ENCODE results near the gene CNTROB.

Gene CNTROB

DNA sequence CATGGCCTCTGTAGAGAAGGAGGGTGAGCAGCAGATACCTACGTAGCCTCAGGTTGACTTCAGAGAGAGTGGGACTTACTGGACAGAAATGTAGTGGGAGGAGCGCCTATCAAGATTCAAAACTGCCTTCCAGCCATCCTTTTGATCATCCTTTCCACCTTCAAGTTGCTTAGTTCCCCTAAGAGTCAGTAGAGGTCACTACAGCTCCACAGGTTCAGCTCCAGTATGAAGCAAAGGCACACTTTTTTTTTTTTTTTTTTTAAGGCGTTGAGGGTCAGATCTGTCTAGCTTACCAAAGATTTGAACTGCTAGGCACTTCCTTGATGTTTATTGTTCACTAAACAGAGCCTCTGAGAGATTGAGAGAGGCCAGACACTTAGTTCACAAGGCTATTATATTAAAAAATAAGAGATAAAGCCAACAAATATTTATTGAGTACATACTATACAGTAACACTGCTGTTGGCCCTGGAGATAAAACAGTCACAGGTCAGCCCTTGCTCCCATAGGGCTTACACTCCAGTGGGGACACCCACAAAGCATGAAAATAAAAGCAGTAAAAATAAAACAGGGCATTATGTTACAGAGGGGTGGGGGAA lies 19.0 kb upstream of the CNTROB start:
- ChIA-PET POLR2A (interaction anchor here (1.1 to 2.4 kb wide), 2 partner anchors 19 to 71 kb away, joined by 4 to 9 read pairs; partner anchors contain the start of genes CNTROB and TRAPPC1), CTCF (interaction anchor here (0.6 to 1.2 kb wide), 7 partner anchors 31 to 413 kb away, joined by 3 to 4 read pairs (median 3); no protein-coding TSS in a partner anchor)
- DNase-seq (ENCODE audit: extremely low spot score) = peak; percentile 64
- no peak for TF ChIP-seq HDGF (IDR thresholded peaks at IDR 0.05; ENCODE audit: borderline replicate concordance)
- TF ChIP-seq ZNF384 (IDR thresholded peaks at IDR 0.05) = peak; percentile 100
- no peak for TF ChIP-seq SP1 (IDR thresholded peaks at IDR 0.05)

DNA sequence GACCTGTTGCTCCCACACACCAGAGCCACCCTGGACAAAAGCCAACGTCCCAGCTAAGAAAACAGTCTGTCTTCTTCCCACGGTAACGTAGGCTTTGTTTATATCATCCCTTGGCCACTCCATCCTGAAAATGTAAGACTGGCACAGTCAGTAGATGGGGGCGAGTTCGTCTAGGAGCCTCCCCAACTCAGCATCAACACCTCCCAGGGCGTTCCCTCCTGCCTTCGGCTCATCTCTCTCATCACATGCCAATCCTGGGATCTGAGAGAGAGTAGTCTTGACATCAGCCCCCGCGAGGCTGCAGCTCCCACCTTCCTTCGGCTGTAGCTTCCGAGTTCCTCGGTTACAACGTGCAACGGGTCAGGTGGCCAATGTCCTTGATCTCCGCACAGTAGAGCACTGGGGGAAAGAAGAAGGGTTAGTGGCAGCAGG lies 16.8 kb upstream of the CNTROB start:
- CTCF ChIA-PET = interaction anchor here (2.3 to 2.8 kb wide), 2 partner anchors 75 to 142 kb away, joined by 7 to 14 read pairs; no protein-coding TSS in a partner anchor

DNA sequence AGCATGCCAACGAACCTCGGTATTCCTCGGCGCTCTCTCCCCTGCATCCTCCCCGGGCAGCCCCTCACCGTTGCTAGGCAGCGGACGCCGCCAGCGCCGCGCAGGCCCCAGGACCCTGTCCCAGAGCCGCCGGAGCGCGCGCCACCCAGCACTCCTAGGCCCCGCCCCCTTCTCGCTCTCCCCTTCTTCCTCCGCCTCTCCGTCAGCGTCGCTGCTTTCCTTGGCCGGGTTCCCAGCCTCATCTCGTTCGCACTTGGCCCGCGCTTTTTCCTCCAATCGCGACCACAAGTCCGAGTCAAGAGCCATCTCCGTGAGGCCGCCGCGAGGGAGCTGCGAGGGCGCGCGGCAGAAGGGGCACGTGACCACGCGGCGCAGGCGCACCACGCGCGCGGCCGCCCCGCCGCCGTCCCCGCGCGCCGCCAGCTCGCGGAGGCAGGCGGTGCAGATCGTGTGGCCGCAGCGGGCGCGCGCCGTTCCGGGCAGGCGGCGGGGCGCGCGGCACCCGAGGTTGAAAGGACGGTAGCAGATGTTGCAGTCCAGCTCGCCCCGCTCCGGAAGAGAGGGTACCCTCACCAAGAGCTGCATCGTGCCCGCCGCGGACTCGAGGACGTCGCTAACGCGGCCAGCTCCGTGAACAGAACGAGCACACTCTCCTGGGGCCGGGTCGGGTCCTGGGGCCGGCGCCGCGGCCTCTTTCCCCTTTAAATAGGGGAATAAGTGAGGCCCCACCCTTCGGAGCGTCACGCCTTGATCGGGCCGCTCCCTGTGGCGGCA lies 16.2 kb upstream of the CNTROB start, which contains the start of gene RNF227:
Gene RNF227, minus strand, starts transcription at position 679 of the 774 bp plus-strand sequence. Its CDS starts 94 bp downstream, at position 585.
- ChIA-PET POLR2A (interaction anchor here (0.7 to 6.0 kb wide), 22 partner anchors 9 to 295 kb away, joined by 3 to 69 read pairs (median 4); partner anchors contain the start of genes AURKB, CNTROB, KDM6B and NAA38), CTCF (interaction anchor here (1.1 to 2.8 kb wide), 3 partner anchors 74 to 142 kb away, joined by 3 to 14 read pairs (median 7); no protein-coding TSS in a partner anchor)
- DNase-seq (ENCODE audit: extremely low spot score) = peak; percentile 83
- peak; percentile 64; the same call in 1 of the 2 replicates for TF ChIP-seq FOXM1 (IDR thresholded peaks at IDR 0.05; ENCODE audit: borderline replicate concordance)
- TF ChIP-seq HDGF (IDR thresholded peaks at IDR 0.05; ENCODE audit: borderline replicate concordance) = no peak
- no peak for TF ChIP-seq SP1 (IDR thresholded peaks at IDR 0.05)
- TF ChIP-seq, protein P1, sequence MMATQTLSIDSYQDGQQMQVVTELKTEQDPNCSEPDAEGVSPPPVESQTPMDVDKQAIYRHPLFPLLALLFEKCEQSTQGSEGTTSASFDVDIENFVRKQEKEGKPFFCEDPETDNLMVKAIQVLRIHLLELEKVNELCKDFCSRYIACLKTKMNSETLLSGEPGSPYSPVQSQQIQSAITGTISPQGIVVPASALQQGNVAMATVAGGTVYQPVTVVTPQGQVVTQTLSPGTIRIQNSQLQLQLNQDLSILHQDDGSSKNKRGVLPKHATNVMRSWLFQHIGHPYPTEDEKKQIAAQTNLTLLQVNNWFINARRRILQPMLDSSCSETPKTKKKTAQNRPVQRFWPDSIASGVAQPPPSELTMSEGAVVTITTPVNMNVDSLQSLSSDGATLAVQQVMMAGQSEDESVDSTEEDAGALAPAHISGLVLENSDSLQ (IDR thresholded peaks at IDR 0.05) = no peak
- no peak for TF ChIP-seq BHLHE40 (IDR thresholded peaks at IDR 0.05; ENCODE audit: borderline replicate concordance)
- TF ChIP-seq LEF1 (IDR thresholded peaks at IDR 0.05; ENCODE audit: borderline replicate concordance) = no peak
- TF ChIP-seq SUZ12 (IDR thresholded peaks at IDR 0.05) = no peak
- TF ChIP-seq FOXK2 (IDR thresholded peaks at IDR 0.05) = no peak
- no peak for TF ChIP-seq FOXA1 (IDR thresholded peaks at IDR 0.05)
- TF ChIP-seq ARNT (IDR thresholded peaks at IDR 0.05) = no peak
- no peak for TF ChIP-seq NFRKB (IDR thresholded peaks at IDR 0.05)
- TF ChIP-seq L3MBTL2 (conservative IDR thresholded peaks at IDR 0.05) = peak; percentile 98
- TF ChIP-seq CTBP1 (IDR thresholded peaks at IDR 0.05; ENCODE audit: borderline replicate concordance) = no peak
- TF ChIP-seq ELF4 (IDR thresholded peaks at IDR 0.05) = no peak
- TF ChIP-seq ZNF384 (IDR thresholded peaks at IDR 0.05) = no peak
- no peak for TF ChIP-seq TARDBP (IDR thresholded peaks at IDR 0.05)

More for the DNA sequence above, 16.8 kb upstream of the CNTROB start:
- POLR2A ChIA-PET = interaction anchor here (0.7 to 6.0 kb wide), 15 partner anchors 8 to 295 kb away, joined by 3 to 69 read pairs (median 4); partner anchors contain the start of genes AURKB, CNTROB, KDM6B and TRAPPC1
- no peak for TF ChIP-seq ARNT (IDR thresholded peaks at IDR 0.05)
- peak; percentile 10; the same call in 1 of the 2 replicates for TF ChIP-seq ZNF384 (IDR thresholded peaks at IDR 0.05)
- DNase-seq (ENCODE audit: extremely low spot score) = no peak

DNA sequence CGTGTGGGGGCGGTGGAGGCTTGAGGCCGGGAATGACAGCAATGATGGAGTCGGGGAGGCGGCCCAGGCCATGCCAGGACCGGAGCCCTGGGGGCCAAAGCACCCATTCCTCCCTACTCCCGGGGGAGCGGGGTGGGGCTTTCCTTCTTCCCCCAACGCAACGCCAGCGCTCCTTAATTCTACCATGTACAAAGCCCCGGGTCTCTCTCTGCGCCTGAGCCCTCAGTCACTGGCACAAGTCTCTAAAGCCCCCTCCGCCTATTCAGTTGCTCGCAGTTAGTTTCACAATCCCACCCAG lies 15.7 kb upstream of the CNTROB start:
- TF ChIP-seq SUZ12 (IDR thresholded peaks at IDR 0.05) = no peak
- POLR2A ChIA-PET = interaction anchor here (0.7 to 6.0 kb wide), 20 partner anchors 9 to 99 kb away, joined by 3 to 69 read pairs (median 4); partner anchors contain the start of genes CNTROB, KDM6B, NAA38 and TRAPPC1
- CTCF ChIA-PET = interaction anchor here (1.1 to 2.8 kb wide), 3 partner anchors 74 to 141 kb away, joined by 3 to 14 read pairs (median 7); no protein-coding TSS in a partner anchor
- no peak for DNase-seq (ENCODE audit: extremely low spot score)

DNA sequence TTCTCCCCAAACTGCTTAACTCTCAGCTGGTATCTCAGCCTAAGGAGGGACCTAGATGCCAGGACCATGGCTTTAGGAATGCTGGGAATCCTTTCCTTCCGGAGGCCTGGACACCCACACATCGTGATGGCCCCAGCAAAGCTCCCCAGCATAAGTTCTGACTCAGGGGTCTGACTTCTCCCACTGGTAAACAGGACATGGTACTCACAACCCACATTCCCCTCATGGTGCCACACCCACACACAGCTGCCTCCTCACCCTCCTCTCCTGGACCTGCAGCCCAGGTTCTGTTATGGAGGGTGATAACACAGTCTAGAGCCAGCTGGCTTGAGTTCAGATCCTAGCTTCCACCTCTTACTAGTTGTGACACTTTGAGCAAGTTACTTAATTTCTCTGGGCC lies 15.2 kb upstream of the CNTROB start:
- TF ChIP-seq LEF1 (IDR thresholded peaks at IDR 0.05; ENCODE audit: borderline replicate concordance) (no peak), CTBP1 (IDR thresholded peaks at IDR 0.05; ENCODE audit: borderline replicate concordance) (no peak), NFRKB (IDR thresholded peaks at IDR 0.05) (no peak), SP1 (IDR thresholded peaks at IDR 0.05) (no peak), ELF4 (IDR thresholded peaks at IDR 0.05) (no peak), L3MBTL2 (conservative IDR thresholded peaks at IDR 0.05) (no peak), BHLHE40 (IDR thresholded peaks at IDR 0.05; ENCODE audit: borderline replicate concordance) (no peak), TARDBP (IDR thresholded peaks at IDR 0.05) (no peak), HDGF (IDR thresholded peaks at IDR 0.05; ENCODE audit: borderline replicate concordance) (no peak), FOXK2 (IDR thresholded peaks at IDR 0.05) (no peak)
- TF ChIP-seq, protein P1 (IDR thresholded peaks at IDR 0.05) = no peak
- ChIA-PET POLR2A (interaction anchor here (1.1 to 6.0 kb wide), 7 partner anchors 8 to 68 kb away, joined by 3 to 69 read pairs (median 4); partner anchors contain the start of genes CNTROB and TRAPPC1), CTCF (interaction anchor here (1.0 to 2.8 kb wide), 4 partner anchors 66 to 141 kb away, joined by 3 to 14 read pairs (median 5); no protein-coding TSS in a partner anchor)
- no peak for DNase-seq (ENCODE audit: extremely low spot score)

DNA sequence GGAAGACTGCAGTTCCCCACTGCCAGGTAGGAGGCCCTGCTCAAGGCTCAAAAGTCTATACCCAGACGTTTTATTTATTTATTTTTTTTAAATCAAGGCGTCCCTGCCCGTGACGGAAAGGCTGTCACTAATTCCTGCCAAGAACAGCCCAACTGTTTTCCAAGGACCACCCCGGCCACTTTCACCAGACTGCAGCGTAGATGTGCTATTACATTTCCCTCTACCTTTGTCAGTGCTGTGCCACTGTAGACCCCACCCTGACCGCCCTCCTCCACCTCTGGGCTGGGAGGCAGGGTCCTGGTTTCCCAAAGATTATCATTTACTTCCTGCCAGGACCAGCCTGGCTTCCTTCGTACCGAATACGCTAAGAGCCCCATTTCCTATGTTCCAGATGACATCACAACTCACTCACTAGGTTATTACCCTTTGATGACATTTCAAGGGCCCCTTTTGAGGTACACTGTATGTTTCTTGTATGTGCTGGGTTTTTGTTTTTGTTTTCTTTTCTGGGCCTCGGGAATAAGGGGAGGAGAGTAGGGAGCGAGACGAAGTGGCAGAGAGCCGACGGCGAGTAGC lies 9.6 kb upstream of the CNTROB start:
- ChIA-PET CTCF (no interaction called here), POLR2A (interaction anchor here (1.0 to 1.4 kb wide), 2 partner anchors 9 to 10 kb away, joined by 4 to 6 read pairs; partner anchors contain the start of genes CNTROB and TRAPPC1)
- no peak for TF ChIP-seq NFRKB (IDR thresholded peaks at IDR 0.05)
- TF ChIP-seq SP1 (IDR thresholded peaks at IDR 0.05) = no peak
- no peak for TF ChIP-seq ELF4 (IDR thresholded peaks at IDR 0.05)
- TF ChIP-seq FOXK2 (IDR thresholded peaks at IDR 0.05) = no peak
- TF ChIP-seq BHLHE40 (IDR thresholded peaks at IDR 0.05; ENCODE audit: borderline replicate concordance) = no peak
- TF ChIP-seq, protein P1 (IDR thresholded peaks at IDR 0.05) = no peak
- no peak for TF ChIP-seq ARNT (IDR thresholded peaks at IDR 0.05)
- no peak for TF ChIP-seq LEF1 (IDR thresholded peaks at IDR 0.05; ENCODE audit: borderline replicate concordance)
- no peak for TF ChIP-seq HDGF (IDR thresholded peaks at IDR 0.05; ENCODE audit: borderline replicate concordance)
- DNase-seq (ENCODE audit: extremely low spot score) = no peak

Measured in HEK293T (cell line).